Ishikawa (cell line): ENCODE data around the gene CCNJL.

Experiments
- CEBPB ChIP-seq: IDR thresholded peaks from 2 replicates; pipeline ENCODE4 v1.6.1; 2012
- CREB1 ChIP-seq: IDR thresholded peaks from 2 replicates; pipeline ENCODE4 v1.6.1; 2012; ENCODE audit warnings: low read depth
- EGR1 ChIP-seq: IDR thresholded peaks from 2 replicates; pipeline ENCODE4 v1.6.1; 2012
- EP300 ChIP-seq: IDR thresholded peaks from 2 replicates; pipeline ENCODE4 v1.6.1; 2012; ENCODE audit warnings: borderline replicate concordance
- FOXM1 ChIP-seq: IDR thresholded peaks from 2 replicates; pipeline ENCODE4 v1.6.1; 2012; ENCODE audit warnings: low read depth, borderline replicate concordance
- MAX ChIP-seq: IDR thresholded peaks from 2 replicates; pipeline ENCODE4 v1.6.1; 2012
- NFIC ChIP-seq: IDR thresholded peaks from 2 replicates; pipeline ENCODE4 v1.6.1; 2012
- RAD21 ChIP-seq: IDR thresholded peaks from 2 replicates; pipeline ENCODE4 v1.6.1; 2012; ENCODE audit warnings: low read depth
- REST ChIP-seq: IDR thresholded peaks from 2 replicates; pipeline ENCODE4 v1.6.1; 2012; ENCODE audit warnings: low read depth, mild to moderate bottlenecking
- TAF1 ChIP-seq: IDR thresholded peaks from 2 replicates; pipeline ENCODE4 v1.6.1; 2012; ENCODE audit warnings: low read depth, mild to moderate bottlenecking
- TCF12 ChIP-seq: IDR thresholded peaks from 2 replicates; pipeline ENCODE4 v1.6.1; 2012; ENCODE audit warnings: low read depth
- USF1 ChIP-seq: IDR thresholded peaks from 2 replicates; pipeline ENCODE4 v1.6.1; 2012
- YY1 ChIP-seq: IDR thresholded peaks from 2 replicates; pipeline ENCODE4 v1.6.1; 2012; ENCODE audit warnings: low read depth
- ZBTB7A ChIP-seq: IDR thresholded peaks from 2 replicates; pipeline ENCODE4 v1.6.1; 2012; ENCODE audit warnings: low read depth

- TF ChIP-seq TCF12, result no peak
- no peak for TF ChIP-seq REST
- no peak for TF ChIP-seq EP300
- TF ChIP-seq FOXM1, result no peak
- TF ChIP-seq RAD21, result no peak
- TF ChIP-seq YY1, result no peak
- no peak for TF ChIP-seq CREB1
- no peak for TF ChIP-seq MAX
- TF ChIP-seq NFIC, result no peak
- TF ChIP-seq CEBPB, result no peak
- no peak for TF ChIP-seq TAF1
- no peak for TF ChIP-seq USF1
- TF ChIP-seq EGR1, result no peak
- TF ChIP-seq ZBTB7A, result no peak
Observed at GRCh38 chr5:160289356-160289651, 23.1 kb downstream of the CCNJL start.
